ENCODE results near the gene HOXD13. TPM values are rescaled to one million over a fixed set of nuclear protein-coding genes. Genes with fewer than 3 reads are reported as not detected.

HOXD13 gene
- total and polyA plus RNA-seq, 2 donors (not counting 3 experiments of a cell fraction or from before 2014, with no cell fraction given): not detected

- dilution Hi-C loops (cut with MboI; ENCODE audit: extremely low pct_ligation_motif_present, low sequenced_read_pairs): no loop called here
- FAIRE-seq: no peak
Observed at GRCh38 chr2:176063958-176064357, 28.6 kb upstream of the HOXD13 start.

More at GRCh38 chr2:176063958-176064357, 28.6 kb upstream of the HOXD13 start:
- H2AFZ ChIP-seq (ENCODE audit: low read depth, low read length): no peak overlapping the region
- H3K36me3 ChIP-seq (ENCODE audit: control insufficient read depth in 2 of 2, extremely low read depth in 1 of 2, insufficient read depth in 2 of 2, low read length in 2 of 2): no peaks in the 10 kb centered on the region
- no peak overlapping the region for H3K9ac ChIP-seq (replicated peaks; ENCODE audit: extremely low read depth, insufficient read depth, low read length)
- H4K20me1 ChIP-seq (replicated peaks; ENCODE audit: control insufficient read depth, extremely low read depth, insufficient read depth, low read length): no peaks in the 10 kb centered on the region
- intact Hi-C loops (cut with micrococcal nuclease): no loop called here
- H3K4me2 ChIP-seq (ENCODE audit: insufficient read depth, low read length): no peak overlapping the region
- H3K79me2 ChIP-seq (ENCODE audit: control insufficient read depth, insufficient read depth, low read length): no peaks in the 10 kb centered on the region
- no peak overlapping the region for H3K27ac ChIP-seq (ENCODE audit: insufficient read depth, low read depth, low read length)
- no peaks in the 10 kb centered on the region for H3K9me3 ChIP-seq (replicated peaks; ENCODE audit: control insufficient read depth, insufficient read depth, low read length)
- ChIA-PET POLR2A (interaction anchor here (0.6 kb wide), 1 partner anchor 139 kb away, joined by 3 read pairs; no protein-coding TSS in a partner anchor), CTCF (interaction anchor here (1.0 to 1.3 kb wide), 4 partner anchors 10 to 1365 kb away, joined by 3 to 4 read pairs (median 3); no protein-coding TSS in a partner anchor)
- no peak for DNase-seq (ENCODE audit: low read depth, low spot score)
- BruUV-seq (replicated peaks): no TSS peak
- TF ChIP-seq GATA2 (IDR thresholded peaks at IDR 0.05; ENCODE audit: insufficient read depth, insufficient read length, low read depth, low read length) (no peak), MYC (IDR thresholded peaks at IDR 0.05; ENCODE audit: low read depth, low read length) (no peak), CTCF (IDR thresholded peaks at IDR 0.05; ENCODE audit: extremely low read depth in 1 of 2, insufficient read depth in 1 of 2, low read depth in 1 of 2, low read length in 2 of 2) (no peak), EZH2 (IDR thresholded peaks at IDR 0.05; ENCODE audit: borderline replicate concordance, low read depth, low read length, severe bottlenecking) (no peak), POLR2A (IDR thresholded peaks at IDR 0.05; ENCODE audit: low read depth, low read length) (no peak), MAX (IDR thresholded peaks at IDR 0.05; ENCODE audit: insufficient read depth, insufficient read length) (no peak), POLR2AphosphoS5 (IDR thresholded peaks at IDR 0.05; ENCODE audit: insufficient read depth, low read depth, low read length) (no peak), FOS (IDR thresholded peaks at IDR 0.05; ENCODE audit: borderline replicate concordance, insufficient read depth, low read length) (no peak), JUN (IDR thresholded peaks at IDR 0.05; ENCODE audit: borderline replicate concordance, insufficient read depth, insufficient read length, low read depth) (no peak)
- H3K9me1 ChIP-seq (replicated peaks; ENCODE audit: control insufficient read depth, extremely low read depth, insufficient read depth, low read length): no peaks in the 10 kb centered on the region
- no peak overlapping the region for H3K4me3 ChIP-seq (replicated peaks in 1 of 3; ENCODE audit: insufficient read depth in 1 of 3, low read depth in 1 of 3, low read length in 3 of 3)
- peaks cover 5% of the 10 kb centered on the region for H3K4me1 ChIP-seq (ENCODE audit: control insufficient read depth, extremely low read depth, insufficient read depth, low read length)
- peaks cover 50 to 78% of the 10 kb centered on the region in 2 experiments for H3K27me3 ChIP-seq (ENCODE audit: control insufficient read depth in 2 of 2, insufficient read depth in 2 of 2, low read length in 2 of 2)
